Mesothelial cell of epicardium (in vitro differentiated cells): ENCODE data around the gene NAA16. TPM values are rescaled to one million over a fixed set of nuclear protein-coding genes. Genes with fewer than 3 reads are reported as not detected.
"Not testable (repeated sequence)": the region's sequence is repeated elsewhere in the genome, so short reads cannot be mapped to it uniquely, and the experiment has no call there.

Source experiments
- DNase-seq, 2 experiments: peaks; one replicate each; pipeline ENCODE4 v3.0.0; 2021; ENCODE audit warnings: low spot score in 2 of 2; ENCODE audit not compliant: unreplicated experiment in 2 of 2
- H3K27ac Mint-ChIP-seq: 2 replicates; pipeline ENCODE4 v1.8.0; 2021; ENCODE audit warnings: mixed read lengths
- H3K27me3 Mint-ChIP-seq: 2 replicates; pipeline ENCODE4 v1.8.0; 2021; ENCODE audit warnings: low read depth, mixed read lengths
- H3K36me3 Mint-ChIP-seq: 2 replicates; pipeline ENCODE4 v1.8.0; 2021; ENCODE audit warnings: mixed read lengths
- H3K4me1 Mint-ChIP-seq: 2 replicates; pipeline ENCODE4 v1.8.0; 2021; ENCODE audit warnings: mixed read lengths
- H3K4me3 Mint-ChIP-seq: 2 replicates; pipeline ENCODE4 v1.8.0; 2021; ENCODE audit warnings: mild to moderate bottlenecking, moderate library complexity, mixed read lengths
- H3K9me3 Mint-ChIP-seq: 2 replicates; pipeline ENCODE4 v1.8.0; 2021; ENCODE audit warnings: mixed read lengths
- CTCF ChIP-seq: fragments of 200-600 bp; sonication (generic); IDR thresholded peaks from one replicate; pipeline ENCODE4 v1.5.0; 2021; ENCODE audit warnings: antibody characterized with exemption; ENCODE audit not compliant: unreplicated experiment
- total RNA-seq: library from RNA; stranded (reverse); gene quantifications from 3 replicates; pipeline ENCODE4 v1.2.1, GENCODE V29; 2021

Gene NAA16
- total RNA-seq, 1 donor from 2014 or later, result 40.0 TPM

- H3K36me3 Mint-ChIP-seq, result peaks cover 3% of the 10 kb centered on the region
- no peaks in the 10 kb centered on the region for H3K27me3 Mint-ChIP-seq
- H3K27ac Mint-ChIP-seq, result no peak overlapping the region
- no peak for DNase-seq
- TF ChIP-seq CTCF, result no peak
- peaks cover 7% of the 10 kb centered on the region for H3K9me3 Mint-ChIP-seq
- H3K4me1 Mint-ChIP-seq, result peaks cover 5% of the 10 kb centered on the region
- H3K4me3 Mint-ChIP-seq, result no peak overlapping the region
Observed at GRCh38 chr13:41420146-41420545, 109.1 kb downstream of the NAA16 start.

GRCh38 chr13:41421330-41421729, 110.3 kb downstream of the NAA16 start:
- not testable (repeated sequence) for DNase-seq, H3K4me3 Mint-ChIP-seq, H3K27me3 Mint-ChIP-seq, H3K4me1 Mint-ChIP-seq, H3K36me3 Mint-ChIP-seq, H3K27ac Mint-ChIP-seq
- H3K9me3 Mint-ChIP-seq, result peaks cover 11% of the 10 kb centered on the region

- H3K27ac Mint-ChIP-seq, H3K4me1 Mint-ChIP-seq, H3K9me3 Mint-ChIP-seq, H3K36me3 Mint-ChIP-seq, H3K27me3 Mint-ChIP-seq, DNase-seq, H3K4me3 Mint-ChIP-seq: not testable (repeated sequence)
Observed at GRCh38 chr13:41421983-41422382, 110.9 kb downstream of the NAA16 start.

- Mint-ChIP-seq H3K9me3 (peaks cover 11% of the 10 kb centered on the region), H3K27me3 (peaks cover 17% of the 10 kb centered on the region)
- H3K36me3 Mint-ChIP-seq, H3K27ac Mint-ChIP-seq, DNase-seq, H3K4me3 Mint-ChIP-seq, H3K4me1 Mint-ChIP-seq: not testable (repeated sequence)
Observed at GRCh38 chr13:41423259-41423658, 112.2 kb downstream of the NAA16 start.

- not testable (repeated sequence) for DNase-seq, H3K36me3 Mint-ChIP-seq, H3K4me3 Mint-ChIP-seq, H3K27ac Mint-ChIP-seq, H3K4me1 Mint-ChIP-seq
- peaks cover 11% of the 10 kb centered on the region for H3K9me3 Mint-ChIP-seq
- peaks cover 29% of the 10 kb centered on the region for H3K27me3 Mint-ChIP-seq
Observed at GRCh38 chr13:41424675-41425074, 113.6 kb downstream of the NAA16 start.

GRCh38 chr13:41426047-41426446, 115.0 kb downstream of the NAA16 start:
- Mint-ChIP-seq H3K9me3 (peaks cover 11% of the 10 kb centered on the region), H3K4me1 (peaks cover 1% of the 10 kb centered on the region), H3K27ac (no peak overlapping the region), H3K36me3 (peaks cover 4% of the 10 kb centered on the region), H3K27me3 (peaks cover 29% of the 10 kb centered on the region), H3K4me3 (no peak overlapping the region)
- no peak for TF ChIP-seq CTCF
- DNase-seq, result no peak

Other genes with a start within 250 kb of the NAA16 start
- gene WBP4, start 249.8 kb upstream of the NAA16 start, total RNA-seq, result 9.2 to 9.5 TPM (median 9.4 TPM) in 3 replicates
- 10.2 to 11.3 TPM (median 10.4 TPM) in 3 replicates for gene KBTBD6, start 178.5 kb upstream of the NAA16 start, total RNA-seq
- 10.7 to 11.7 TPM (median 11.1 TPM) in 3 replicates for gene KBTBD7, start 116.7 kb upstream of the NAA16 start, total RNA-seq
- 15.5 to 17.2 TPM (median 16.6 TPM) in 3 replicates for gene MTRF1, start 47.7 kb upstream of the NAA16 start, total RNA-seq
- 0.85 to 2.1 TPM (median 1.9 TPM) in 3 replicates for gene RGCC, start 146.3 kb downstream of the NAA16 start, total RNA-seq